ENCODE results near the gene DARS2. TPM values are rescaled to one million over a fixed set of nuclear protein-coding genes. Genes with fewer than 3 reads are reported as not detected.

Gene DARS2
- total RNA-seq, 1 experiment from 2014 or later = 25.6 TPM

DNA sequence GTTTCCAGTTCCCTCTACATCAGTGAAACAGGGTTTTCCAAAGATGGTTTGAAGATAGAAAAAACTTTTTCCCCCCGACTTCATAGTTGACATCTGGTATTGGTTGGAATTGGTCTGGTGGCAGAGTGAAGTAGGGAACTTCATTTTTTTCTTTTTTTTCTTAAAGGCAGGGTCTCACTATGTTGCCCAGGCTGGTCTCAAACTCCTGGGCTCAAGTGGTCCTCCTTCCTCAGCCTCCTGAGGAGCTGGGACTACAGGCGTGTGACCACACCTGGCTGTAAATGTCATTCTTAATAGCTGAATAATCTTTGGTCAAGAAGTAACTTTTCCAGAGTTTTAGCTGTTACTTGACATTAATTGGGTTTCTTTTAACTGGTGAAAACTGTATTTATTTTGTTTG, 65.4 kb downstream of the DARS2 start:
- no peaks in the 10 kb centered on the region for H3K27me3 ChIP-seq (ENCODE audit: insufficient read depth, low read length)
- no peak overlapping the region for H3K9ac ChIP-seq (ENCODE audit: low read length)
- H3K79me2 ChIP-seq (ENCODE audit: insufficient read depth, low read length) = no peaks in the 10 kb centered on the region
- ATAC-seq (no peak), DNase-seq (ENCODE audit: low read depth, low spot score) (no peak)
- no peaks in the 10 kb centered on the region for H3K9me3 ChIP-seq (ENCODE audit: control insufficient read depth in 1 of 2, insufficient read depth in 1 of 2, low read depth in 1 of 2, low read length in 2 of 2)
- H4K20me1 ChIP-seq (ENCODE audit: insufficient read depth) = no peaks in the 10 kb centered on the region
- POLR2A ChIA-PET = interaction anchor here (1.9 kb wide), 1 partner anchor 22 kb away, joined by 8 read pairs; the partner anchor contains the start of genes GAS5 and ZBTB37
- RAD21 ChIA-PET (ENCODE audit: low non-redundant PET in 1 of 2, low total read pairs in 2 of 2, uncharacterized antibody in 2 of 2, unreplicated experiment in 2 of 2) = no interaction called here
- no peak overlapping the region for H3K4me2 ChIP-seq (ENCODE audit: low read length)
- no TSS peak for BruUV-seq (replicated peaks)
- H3K4me3 ChIP-seq (replicated peaks in 1 of 2; ENCODE audit: low read depth in 1 of 2, low read length in 2 of 2) = no peak overlapping the region
- no peak overlapping the region for H3K27ac ChIP-seq (ENCODE audit: low read depth, low read length)
- no peaks in the 10 kb centered on the region for H3K9me2 ChIP-seq (ENCODE audit: insufficient read depth)
- H3K4me1 ChIP-seq (ENCODE audit: control insufficient read depth in 1 of 2, insufficient read depth in 2 of 2, low read length in 2 of 2) = no peaks in the 10 kb centered on the region
- intact Hi-C loops (cut with micrococcal nuclease) = loop anchor here (5.0 kb wide), 1 partner anchor 52 kb away; no protein-coding TSS in a partner anchor
- H2AFZ ChIP-seq (ENCODE audit: low read depth, low read length, poor library complexity, severe bottlenecking) = no peak overlapping the region
- CTCF ChIA-PET = no interaction called here
- no peak for TF ChIP-seq CEBPB (IDR thresholded peaks at IDR 0.05; ENCODE audit: low read depth)
- TF ChIP-seq, protein P1, sequence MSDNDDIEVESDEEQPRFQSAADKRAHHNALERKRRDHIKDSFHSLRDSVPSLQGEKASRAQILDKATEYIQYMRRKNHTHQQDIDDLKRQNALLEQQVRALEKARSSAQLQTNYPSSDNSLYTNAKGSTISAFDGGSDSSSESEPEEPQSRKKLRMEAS (IDR thresholded peaks at IDR 0.05) = no peak
- TF ChIP-seq, protein P2, sequence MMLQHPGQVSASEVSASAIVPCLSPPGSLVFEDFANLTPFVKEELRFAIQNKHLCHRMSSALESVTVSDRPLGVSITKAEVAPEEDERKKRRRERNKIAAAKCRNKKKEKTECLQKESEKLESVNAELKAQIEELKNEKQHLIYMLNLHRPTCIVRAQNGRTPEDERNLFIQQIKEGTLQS (IDR thresholded peaks at IDR 0.05) = no peak
- TF ChIP-seq ELF1 (IDR thresholded peaks at IDR 0.05; ENCODE audit: borderline replicate concordance, low read depth) = no peak
- no peak for TF ChIP-seq CBX3 (IDR thresholded peaks at IDR 0.05; ENCODE audit: low read depth)
- no peak for TF ChIP-seq EZH2 (IDR thresholded peaks at IDR 0.05)
- no peak for TF ChIP-seq EZH2phosphoT487 (IDR thresholded peaks at IDR 0.05; ENCODE audit: borderline replicate concordance)
- TF ChIP-seq SP1 (IDR thresholded peaks at IDR 0.05; ENCODE audit: low read depth) = no peak
- TF ChIP-seq SIN3A (IDR thresholded peaks at IDR 0.05; ENCODE audit: low read depth) = no peak
- no peak for TF ChIP-seq TCF7L2 (IDR thresholded peaks at IDR 0.05; ENCODE audit: borderline replicate concordance, extremely low read depth, insufficient read depth, insufficient read length)
- no peak for TF ChIP-seq EGR1 (IDR thresholded peaks at IDR 0.05; ENCODE audit: low read depth)
- TF ChIP-seq JUND (IDR thresholded peaks at IDR 0.05) = no peak
- TF ChIP-seq, protein P3, sequence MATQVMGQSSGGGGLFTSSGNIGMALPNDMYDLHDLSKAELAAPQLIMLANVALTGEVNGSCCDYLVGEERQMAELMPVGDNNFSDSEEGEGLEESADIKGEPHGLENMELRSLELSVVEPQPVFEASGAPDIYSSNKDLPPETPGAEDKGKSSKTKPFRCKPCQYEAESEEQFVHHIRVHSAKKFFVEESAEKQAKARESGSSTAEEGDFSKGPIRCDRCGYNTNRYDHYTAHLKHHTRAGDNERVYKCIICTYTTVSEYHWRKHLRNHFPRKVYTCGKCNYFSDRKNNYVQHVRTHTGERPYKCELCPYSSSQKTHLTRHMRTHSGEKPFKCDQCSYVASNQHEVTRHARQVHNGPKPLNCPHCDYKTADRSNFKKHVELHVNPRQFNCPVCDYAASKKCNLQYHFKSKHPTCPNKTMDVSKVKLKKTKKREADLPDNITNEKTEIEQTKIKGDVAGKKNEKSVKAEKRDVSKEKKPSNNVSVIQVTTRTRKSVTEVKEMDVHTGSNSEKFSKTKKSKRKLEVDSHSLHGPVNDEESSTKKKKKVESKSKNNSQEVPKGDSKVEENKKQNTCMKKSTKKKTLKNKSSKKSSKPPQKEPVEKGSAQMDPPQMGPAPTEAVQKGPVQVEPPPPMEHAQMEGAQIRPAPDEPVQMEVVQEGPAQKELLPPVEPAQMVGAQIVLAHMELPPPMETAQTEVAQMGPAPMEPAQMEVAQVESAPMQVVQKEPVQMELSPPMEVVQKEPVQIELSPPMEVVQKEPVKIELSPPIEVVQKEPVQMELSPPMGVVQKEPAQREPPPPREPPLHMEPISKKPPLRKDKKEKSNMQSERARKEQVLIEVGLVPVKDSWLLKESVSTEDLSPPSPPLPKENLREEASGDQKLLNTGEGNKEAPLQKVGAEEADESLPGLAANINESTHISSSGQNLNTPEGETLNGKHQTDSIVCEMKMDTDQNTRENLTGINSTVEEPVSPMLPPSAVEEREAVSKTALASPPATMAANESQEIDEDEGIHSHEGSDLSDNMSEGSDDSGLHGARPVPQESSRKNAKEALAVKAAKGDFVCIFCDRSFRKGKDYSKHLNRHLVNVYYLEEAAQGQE (IDR thresholded peaks at IDR 0.05; ENCODE audit: low read depth) = no peak
- TF ChIP-seq, protein P4, sequence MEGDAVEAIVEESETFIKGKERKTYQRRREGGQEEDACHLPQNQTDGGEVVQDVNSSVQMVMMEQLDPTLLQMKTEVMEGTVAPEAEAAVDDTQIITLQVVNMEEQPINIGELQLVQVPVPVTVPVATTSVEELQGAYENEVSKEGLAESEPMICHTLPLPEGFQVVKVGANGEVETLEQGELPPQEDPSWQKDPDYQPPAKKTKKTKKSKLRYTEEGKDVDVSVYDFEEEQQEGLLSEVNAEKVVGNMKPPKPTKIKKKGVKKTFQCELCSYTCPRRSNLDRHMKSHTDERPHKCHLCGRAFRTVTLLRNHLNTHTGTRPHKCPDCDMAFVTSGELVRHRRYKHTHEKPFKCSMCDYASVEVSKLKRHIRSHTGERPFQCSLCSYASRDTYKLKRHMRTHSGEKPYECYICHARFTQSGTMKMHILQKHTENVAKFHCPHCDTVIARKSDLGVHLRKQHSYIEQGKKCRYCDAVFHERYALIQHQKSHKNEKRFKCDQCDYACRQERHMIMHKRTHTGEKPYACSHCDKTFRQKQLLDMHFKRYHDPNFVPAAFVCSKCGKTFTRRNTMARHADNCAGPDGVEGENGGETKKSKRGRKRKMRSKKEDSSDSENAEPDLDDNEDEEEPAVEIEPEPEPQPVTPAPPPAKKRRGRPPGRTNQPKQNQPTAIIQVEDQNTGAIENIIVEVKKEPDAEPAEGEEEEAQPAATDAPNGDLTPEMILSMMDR (IDR thresholded peaks at IDR 0.05 in 2 of 3, conservative IDR thresholded peaks at IDR 0.05 in 1 of 3; ENCODE audit: borderline replicate concordance in 1 of 3, insufficient read depth in 1 of 3, low read depth in 2 of 3, low read length in 2 of 3) = no peak
- no peak for TF ChIP-seq POLR2A (IDR thresholded peaks at IDR 0.05; ENCODE audit: borderline replicate concordance, extremely low read depth, insufficient read depth, insufficient read length)
- no peak for TF ChIP-seq ZFX (IDR thresholded peaks at IDR 0.05)
- peaks cover 2 to 11% of the 10 kb centered on the region in 2 experiments; a peak in 2 of 4 replicates for H3K36me3 ChIP-seq (ENCODE audit: control insufficient read depth in 1 of 2, insufficient read depth in 2 of 2, low read length in 2 of 2)

Data from HCT116 (cell line).